ENCODE results near the gene P4HB.

P4HB gene

DNA sequence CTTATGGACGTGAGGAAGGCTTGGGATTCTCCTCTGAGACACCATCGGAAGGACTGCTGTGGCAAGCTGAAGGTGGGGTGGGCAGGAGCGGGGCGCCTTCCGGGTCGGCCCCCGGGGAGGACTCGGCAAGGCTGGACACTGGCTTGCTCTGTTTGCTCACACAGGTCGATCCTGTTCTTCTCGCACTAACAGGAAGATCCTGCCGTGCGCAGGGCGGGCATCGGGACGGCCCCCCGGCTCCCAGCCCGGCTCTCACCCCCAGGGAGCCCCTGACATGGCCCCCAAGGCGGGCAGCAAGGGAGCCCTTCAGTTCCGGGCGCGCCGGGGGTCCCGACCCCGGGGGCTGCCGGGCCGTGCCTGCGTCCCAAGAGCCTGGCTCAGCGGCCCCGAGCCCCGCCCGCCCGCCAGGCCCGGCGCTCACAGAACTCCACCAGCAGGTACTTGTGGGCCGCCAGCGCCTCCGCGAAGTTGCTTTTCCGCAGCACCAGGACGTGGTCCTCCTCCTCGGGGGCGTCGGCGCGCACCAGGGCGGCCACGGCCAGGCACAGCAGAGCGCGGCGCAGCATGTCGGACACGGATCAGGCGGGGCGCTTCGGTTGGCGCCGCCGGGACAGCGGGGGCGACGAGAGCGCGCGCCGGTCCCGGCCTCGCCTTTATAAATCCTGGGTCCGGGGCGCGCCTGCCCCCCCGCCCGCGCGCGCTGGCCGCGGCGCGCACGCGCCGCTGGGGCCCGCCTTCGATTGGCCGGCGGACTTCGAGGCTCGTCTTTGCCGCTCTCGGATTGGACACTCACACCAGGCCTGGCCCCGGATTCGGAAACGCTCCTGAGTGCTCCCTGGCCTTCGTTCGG is at the start of gene P4HB:
Gene P4HB, minus strand, starts transcription at position 630 of the 850 bp plus-strand sequence. Its CDS starts 64 bp downstream, at position 566.
- DNase-seq: peak; percentile 95

DNA sequence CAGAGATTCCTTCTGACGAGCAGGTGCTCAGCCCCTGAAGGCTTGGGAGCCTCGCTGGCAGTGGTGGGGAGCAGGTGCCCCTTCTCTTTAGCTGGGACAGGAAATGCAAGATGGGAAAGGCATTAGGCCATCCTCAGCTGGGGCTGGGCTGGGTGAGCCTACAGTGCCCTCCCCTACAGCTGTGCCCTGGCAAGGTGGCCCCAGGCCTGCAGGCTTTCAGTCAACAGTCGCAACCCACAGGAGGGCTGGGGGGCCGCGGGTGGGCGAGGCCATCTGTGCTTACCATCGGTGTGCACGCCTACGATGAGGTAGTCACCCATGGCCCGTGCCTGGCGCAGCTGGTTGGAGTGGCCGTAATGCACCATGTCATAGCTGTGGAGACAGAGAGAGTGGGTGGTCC is 48.9 kb upstream of the P4HB start:
- no peak for DNase-seq

DNA sequence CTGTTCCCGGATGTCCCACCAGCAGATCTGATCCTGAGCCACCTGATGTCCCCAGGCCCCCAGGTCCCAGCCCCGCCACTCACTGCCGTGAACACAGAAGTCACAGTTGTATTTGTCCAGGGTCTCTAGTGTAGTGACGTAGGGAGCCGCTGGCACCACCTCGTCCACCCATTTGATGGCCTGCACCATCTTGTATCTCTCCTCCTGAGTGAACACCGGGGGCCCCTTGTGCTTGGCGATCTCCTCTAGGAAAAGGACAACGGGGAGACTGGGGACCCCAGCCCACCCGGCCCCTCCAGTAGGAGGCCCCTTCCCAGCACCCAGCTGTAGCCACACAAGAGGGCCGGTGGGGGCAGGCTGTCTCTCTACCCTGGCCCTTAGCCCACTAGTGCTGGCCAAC is 48.5 kb upstream of the P4HB start:
- no peak for DNase-seq

DNA sequence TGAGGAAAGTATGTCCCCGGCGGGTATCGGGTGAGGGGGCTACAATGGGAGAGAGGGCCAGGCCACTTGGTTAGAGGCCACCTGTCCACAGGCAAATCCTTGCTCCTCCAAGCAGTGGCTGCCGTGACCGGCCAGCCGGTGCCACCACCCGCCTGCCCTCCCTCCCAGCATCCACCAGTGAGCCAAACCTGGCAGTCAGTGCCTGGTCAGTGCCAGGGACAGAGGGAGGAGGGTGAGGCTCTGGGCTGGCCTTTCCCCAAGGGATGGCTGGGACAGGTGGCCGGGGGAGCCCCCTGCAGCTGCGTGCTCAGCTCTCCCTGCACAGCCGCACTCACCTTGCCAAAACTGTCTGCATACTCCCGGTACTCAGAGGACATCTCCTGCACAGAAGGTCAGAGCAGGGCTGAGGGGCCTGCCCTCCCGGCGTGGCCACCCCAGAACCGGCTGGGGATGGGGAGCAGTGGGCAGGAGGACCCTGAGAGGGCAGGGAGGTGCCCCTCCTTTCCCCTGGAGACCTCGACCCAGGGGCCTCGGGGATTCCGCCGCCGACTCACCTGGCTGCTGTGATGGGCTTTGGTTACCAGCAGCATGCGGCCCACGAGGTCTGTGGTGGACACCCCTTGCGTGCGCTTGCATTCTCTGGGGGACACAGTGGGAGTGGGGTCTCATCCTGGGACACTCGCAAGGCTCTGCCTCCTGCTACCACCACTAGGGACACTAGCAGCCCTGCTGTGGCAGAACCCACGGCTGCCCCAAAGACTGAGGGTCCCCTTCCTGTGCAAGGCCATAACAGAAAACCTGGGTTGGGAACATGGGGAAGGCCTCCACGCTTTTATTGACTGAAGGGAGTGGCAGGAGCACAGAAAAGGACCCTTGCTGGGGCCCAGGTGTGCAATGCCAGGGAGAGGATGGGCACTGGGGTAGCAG is 47.1 kb upstream of the P4HB start:
- DNase-seq: no peak

DNA sequence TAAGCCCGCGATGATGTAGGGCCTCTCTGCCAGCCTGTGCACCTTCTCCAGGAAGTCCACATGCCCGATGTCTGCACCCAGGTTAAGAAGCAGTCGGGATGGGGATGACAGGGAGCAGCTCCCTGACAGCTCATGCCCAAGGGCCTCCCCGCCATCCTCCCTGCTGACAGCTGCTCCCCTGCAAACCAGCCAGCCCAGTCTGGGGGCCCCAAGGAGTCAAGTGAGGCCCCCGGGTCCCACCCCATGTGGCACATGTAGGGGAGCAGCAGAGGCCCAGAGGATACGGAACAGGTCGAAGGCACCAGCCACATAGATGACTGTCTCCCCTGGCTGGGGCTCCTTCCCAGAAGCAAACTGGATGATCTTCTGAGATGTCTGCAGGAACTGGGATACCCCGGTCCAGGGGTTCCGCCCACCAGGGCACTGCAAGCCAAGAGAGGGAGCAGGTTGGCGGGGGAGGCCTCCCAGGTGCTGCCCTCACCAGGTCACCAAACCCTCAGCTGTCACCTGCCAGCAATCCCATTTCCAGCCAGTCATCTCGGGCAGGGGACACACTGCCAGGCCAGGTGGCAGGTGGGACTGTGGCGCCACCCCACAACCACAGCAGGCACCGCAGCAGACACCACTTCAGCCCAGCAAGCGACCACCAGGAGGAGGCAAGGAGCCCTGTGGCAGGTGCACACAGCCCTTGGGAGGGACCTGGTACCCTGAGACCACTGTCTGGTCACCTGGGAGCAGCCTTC is 46.3 kb upstream of the P4HB start:
- no peak for DNase-seq

DNA sequence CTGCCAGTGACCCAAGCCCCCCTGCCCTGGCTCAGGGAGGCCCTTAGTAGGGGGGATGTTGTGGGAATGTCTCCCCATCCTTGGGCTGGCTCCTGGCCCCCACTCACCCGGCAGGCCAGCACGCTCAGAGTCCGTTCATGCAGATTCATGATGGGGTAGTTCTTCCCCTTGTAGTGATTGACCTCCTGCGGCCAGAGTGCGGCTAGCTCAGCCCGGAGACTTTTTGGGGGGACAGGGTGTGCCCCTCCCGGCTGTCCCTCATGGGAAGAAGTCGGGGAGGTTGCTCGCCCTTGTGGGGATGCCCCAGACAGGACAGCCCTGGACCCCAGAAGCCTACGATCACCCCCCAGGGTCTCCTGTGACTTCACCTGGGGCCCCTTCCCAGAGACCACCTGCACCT is 45.7 kb upstream of the P4HB start:
- no peak for DNase-seq

DNA sequence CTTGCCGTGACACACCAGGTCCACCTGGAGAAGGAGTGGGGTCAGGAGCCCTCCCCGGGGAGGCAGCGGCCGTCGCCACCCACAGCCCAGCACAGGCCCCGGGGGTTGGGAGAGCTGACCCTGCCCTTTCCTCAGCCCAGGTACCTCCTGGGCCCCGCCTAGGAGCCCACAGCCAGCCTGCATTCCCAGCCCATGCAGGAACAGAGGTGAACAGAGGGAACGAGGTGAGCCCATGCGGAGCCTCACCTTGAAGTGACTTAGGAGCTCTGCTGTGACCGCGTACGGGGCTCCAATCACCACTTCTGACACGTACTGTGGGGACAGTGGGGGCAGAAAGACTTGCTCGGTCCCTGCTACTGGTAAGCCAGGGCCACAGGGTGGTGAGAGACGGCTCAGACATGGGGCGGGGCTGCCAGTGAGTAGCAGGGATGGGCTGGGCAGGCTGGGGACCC is 45.1 kb upstream of the P4HB start:
- DNase-seq: no peak

DNA sequence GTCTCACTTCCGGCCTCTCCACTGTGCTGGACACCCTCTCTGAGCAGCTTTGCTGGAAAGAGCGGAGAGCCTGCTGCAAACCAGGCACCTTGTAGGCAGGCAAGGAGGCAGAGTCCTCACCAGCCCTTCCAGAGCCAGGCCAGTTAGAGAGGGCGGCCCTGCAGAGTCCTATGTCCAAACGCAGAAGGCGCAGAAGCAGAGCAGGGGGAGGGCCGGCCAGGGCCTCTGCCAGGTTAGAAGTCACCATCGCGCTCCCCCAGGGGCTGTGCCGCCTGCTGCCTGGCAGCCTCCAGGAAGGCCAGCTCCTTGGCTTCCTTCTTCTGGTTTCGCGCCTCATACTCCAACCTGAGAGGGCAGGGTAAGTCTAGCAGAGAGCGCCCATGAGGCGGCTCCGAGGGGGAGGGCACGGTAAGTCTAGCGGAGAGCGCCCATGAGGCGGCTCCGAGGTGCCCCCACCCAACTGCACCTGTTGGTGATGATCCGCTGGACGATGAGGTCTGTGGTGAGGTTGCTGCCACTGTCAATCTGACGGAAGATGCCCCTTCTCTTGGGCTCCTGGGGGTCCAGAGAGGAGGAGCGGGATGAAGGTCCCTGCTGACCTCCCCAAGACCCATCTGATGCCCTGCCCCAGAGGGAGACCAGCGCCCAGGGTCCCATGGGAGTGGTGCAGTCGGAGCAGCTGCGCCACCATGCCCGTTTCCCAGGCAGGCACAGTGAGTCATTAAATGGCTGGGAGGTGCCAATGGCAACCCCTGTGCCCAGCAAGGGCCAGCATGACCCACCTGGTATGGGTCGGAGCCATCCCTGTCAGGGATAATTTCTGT is 44.5 kb upstream of the P4HB start:
- no peak for DNase-seq

DNA sequence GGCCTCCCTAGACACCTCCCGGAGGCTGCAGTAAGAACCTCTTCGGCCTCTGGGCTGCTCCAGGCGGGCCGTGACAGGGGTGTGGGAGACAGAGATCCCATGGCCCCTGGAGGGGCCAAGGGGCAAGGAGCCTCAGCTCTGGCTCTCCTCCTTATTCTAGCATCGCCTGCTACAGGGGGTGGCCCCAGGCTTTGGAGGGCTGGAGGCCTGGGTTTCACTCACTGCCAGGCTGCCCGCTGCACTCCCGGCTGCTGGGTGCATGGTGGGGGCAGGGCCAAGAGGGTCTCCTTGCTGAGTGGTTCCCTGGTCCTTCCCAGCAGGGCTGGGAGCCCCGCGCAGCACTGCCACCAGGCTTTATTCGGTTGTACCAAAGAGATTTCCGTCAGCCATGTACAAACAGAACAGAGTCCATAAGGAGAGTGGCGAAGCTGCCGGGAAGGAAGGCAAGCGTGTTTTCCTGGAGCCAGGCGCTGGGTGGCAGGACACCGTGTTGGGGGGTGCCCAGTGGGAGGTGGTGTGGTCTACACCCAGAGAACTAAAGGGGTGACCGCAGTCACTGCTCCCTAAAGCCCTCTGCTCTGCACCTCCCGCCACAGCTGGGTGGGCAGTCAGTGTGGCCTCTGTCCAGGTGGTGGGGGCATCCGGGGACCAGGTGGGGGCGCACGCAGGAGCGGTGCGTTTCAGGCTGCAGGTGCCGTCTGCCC is 43.7 kb upstream of the P4HB start:
- DNase-seq: no peak

DNA sequence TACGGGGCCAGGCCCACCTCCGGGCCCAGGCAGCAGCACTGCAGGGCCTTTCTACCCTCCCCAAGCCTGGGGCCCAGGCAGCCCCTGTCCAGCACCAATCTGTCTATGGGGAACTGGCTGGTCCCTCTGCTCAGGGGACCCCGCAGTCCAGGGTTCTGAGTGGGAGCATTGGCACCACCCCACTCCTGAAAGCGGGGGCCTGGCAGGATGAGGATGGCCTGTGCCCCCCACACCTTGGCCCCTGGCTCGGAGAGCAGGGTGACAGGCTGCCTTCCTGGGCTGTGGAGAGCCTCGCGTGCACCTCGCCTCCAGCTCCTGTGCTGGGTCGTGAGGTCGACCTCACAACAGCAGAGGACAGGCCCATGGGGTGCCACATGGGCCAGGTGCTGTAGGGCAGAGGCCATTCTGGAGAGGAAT is 43.1 kb upstream of the P4HB start:
- DNase-seq: no peak

DNA sequence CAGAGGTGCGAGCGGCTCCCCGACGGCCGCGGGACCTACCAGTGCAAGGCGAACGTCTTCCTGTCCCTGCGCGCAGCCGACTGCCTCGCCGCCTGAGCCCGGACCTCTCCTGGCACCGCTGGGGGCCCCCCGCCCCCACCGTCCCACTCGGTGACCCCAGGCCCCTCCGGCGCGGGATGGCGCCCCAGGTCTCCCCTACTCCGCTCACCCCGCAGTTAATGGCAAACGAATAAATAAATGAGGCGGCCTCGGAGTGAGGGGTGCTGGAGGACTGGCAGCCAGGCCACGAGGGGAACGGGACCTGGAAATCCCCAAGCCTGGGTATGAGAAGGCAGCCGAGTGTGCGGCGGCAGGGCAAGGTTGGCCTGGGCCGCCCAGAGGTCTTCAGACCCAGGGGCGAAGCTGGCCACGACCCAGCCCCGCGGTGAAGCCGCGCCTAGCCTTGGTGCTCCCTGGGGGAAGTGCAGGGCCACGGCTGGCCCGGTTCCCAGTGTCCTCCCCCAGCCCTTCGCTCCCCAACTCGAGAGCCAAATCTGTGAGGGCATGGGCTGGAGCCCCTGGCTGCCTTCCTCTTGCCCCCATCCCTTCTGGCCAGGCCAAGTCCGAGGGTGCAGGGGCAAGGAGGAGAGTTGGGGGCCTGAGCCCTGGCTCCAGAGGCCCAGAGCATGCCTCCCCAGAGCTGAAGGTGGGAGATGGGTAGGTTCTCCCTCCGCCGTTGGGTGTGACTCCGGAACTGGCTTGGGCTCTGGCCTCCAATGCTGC is 42.5 kb upstream of the P4HB start:
- DNase-seq: no peak

DNA sequence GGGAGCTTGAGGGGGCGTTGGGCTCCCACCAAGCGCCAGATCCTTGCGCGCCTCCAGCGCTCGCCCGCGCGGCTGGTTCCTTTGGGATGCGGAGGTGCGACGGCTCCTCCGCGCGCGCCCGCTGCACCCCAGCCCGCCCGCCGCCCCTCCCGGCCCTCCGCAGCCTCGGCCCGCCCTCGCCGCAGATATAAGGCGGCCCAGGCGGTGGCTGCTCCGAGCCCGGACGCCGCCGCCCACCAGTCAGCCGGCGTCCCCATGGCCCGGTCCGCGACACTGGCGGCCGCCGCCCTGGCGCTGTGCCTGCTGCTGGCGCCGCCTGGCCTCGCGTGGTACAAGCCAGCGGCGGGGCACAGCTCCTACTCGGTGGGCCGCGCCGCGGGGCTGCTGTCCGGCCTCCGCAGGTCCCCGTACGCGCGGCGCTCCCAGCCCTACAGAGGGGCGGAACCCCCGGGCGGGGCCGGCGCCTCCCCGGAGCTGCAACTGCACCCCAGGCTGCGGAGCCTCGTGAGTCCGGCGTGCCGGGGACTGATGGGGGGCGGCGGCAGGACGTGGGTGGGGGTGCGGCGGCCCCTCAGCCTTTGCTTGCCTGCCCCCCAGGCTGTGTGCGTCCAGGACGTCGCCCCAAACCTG is 41.8 kb upstream of the P4HB start, which contains the start of gene NPB:
Gene NPB, plus strand, starts transcription at position 216 of the 630 bp plus-strand sequence. Its CDS starts 40 bp downstream, at position 256.
- peak; percentile 70 for DNase-seq

DNA sequence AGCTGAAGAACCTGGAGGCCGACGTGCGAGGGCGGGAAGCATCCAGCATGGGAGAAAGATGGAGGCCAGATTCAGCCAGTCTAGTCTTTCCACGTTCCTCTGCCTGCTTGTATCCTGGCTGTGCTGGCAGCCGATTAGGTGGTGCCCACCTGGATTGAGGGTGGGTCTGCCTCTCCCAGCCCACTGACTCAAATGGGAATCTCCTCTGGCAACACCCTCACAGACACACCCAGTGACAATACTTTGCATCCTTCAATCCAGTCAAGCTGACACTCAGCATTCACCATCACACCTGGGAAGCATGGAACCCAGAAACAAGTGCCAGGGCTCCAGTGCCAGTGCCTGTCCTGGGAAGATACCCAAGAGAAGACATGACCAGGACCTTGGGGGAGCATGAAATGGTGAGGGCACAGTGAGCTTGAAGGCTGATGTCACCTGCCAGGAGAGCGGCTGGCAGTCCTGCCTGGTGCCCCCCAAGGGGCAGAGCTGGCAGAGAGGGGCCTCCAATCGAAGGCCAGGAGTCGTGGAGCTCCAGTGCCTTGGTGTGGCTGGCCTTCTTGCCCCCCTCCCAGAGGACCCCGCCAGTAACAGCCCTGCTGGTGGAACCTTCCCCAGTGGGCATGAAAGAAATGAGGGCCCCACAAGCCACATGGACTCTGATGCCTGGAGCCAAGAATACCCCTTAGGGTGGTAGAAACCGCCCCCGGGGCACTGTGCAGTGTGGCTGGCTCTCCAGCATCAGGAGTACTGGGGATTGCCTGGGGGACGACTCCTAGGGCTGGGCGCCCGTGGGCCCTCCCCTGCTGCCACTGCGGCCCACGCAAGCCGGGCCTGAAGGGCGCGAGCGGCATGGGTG is 41.1 kb upstream of the P4HB start:
- no peak for DNase-seq

DNA sequence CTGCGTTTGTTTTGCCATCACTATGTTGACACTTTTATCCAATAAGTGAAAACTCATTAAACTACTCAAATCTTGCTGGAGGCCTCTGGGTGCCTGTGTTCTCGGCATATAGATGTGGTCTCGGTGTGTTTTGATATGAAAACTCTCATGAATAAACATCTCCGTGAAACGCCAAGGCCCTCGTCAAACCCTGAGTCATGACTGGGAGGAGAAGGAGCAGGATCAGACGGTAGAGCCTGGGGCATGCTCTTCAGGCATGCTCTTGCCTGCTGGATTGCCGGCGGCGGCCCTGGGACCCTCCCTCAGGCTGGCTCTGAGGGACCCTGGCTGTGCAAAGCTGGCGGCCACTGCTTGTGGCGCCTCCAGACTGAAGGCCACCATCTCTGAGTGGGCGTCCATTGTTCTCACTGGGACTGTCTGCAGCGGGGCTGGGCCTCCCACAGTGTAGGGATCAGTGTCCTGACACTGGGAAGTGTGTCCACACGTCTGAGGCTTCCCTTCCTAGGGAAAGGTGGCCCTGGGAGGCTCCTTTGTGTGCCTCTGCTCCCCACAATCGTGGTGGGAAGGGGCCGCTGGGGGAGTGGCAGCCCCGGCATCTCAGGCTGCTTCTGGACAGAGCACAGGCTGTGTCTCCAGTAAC is 40.0 kb upstream of the P4HB start:
- no peak for DNase-seq

DNA sequence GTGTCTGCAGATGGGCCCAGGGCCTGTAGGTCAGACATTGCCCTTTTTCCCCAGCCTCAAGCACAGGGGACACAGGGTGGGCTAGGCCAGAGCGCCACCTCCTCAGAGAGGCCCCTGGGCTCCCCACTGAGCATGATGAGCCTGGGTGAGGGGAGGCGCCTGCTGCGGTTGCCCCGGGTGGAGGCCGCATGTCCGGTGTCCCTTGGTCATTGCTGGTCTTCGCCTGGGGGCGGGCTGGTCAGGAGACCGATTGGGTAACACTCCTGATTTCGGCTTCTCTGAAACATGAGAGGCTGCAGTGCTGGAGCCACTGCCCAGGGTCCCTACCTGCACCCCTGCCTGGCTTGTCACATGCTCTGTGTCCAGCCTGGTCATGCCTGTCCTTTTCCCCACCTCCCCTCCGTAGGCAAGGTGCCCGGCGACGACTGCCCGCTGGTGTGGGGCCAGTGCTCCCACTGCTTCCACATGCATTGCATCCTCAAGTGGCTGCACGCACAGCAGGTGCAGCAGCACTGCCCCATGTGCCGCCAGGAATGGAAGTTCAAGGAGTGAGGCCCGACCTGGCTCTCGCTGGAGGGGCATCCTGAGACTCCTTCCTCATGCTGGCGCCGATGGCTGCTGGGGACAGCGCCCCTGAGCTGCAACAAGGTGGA is 39.3 kb upstream of the P4HB start:
- no peak for DNase-seq

DNA sequence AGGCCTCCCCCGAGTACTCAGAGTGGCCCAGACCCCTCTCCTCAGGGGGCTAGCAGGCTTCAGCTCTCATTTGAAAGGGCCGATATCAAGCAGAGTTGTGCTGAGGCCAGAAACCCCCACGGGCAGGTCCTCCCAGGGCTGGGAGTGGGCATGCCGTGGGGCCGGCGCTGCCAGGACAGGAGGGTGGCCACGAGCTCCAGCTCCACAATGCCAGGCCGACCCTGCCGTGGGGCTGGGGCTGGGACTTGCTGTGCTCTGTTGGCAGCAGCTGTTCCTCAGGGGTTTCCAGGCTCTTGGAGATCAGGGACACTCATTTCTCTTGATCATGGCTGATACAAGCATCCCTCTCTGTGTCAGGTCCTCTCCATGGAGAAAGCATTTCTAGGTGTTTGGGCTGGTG is 38.5 kb upstream of the P4HB start:
- no peak for DNase-seq

DNA sequence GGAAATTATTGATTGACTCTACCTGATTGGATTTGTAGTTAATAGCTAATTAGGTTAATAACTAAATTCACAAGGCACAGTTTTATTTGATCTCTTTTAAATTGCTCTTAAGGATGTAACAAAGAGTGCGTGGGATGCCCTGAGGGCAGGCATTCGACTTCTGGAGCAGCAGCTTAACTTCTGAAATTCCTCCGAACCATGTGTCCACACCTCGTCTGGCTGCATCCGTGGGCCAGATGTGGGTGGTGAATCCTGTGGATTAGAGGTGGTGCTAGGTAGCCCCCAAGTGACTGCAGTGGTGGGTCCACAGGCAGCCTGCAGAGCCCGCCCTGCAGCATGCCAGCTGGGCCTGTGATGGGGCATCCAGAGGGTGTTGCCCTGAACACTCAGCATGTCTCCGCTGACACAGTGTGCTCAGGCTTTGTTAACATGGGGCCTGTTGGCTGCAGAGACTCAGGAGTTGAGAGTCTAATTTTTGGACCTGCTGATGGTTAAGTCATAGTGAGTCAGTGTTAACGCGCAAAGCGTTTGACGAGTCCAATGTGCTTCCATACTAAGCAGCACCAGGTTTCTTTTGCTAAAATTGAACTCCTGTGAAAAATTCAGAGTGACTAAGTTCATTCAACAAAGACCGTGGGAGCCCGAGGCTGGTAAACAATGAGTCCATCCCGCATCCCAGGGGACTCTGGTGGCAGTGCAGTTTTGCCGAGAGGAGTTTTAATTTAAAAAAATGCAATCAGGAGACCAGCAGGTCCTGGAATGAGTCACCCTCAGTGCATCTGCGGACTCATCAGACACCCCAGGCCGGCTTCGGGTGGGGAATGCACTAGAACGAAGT is 37.9 kb upstream of the P4HB start:
- DNase-seq: no peak

Data from activated CD8-positive, alpha-beta memory T cell treated with anti-CD3 and anti-CD28 coated beads for 24 hours (primary cell).